Activated T-helper 1 cell treated with Interleukin-2 at 50 U/mL for 16 hours (primary cell): ENCODE data around the gene CCDC9.
A peak's percentile ranks its signal among the peaks of the same experiment; 100 is the strongest.
"Not testable (repeated sequence)": the region's sequence is repeated elsewhere in the genome, so short reads cannot be mapped to it uniquely, and the experiment has no call there.

Source experiments
- DNase-seq: peaks from one replicate; pipeline ENCODE4 v3.0.0-alpha.2; 2020; ENCODE audit warnings: low read depth

Gene CCDC9

GRCh38 chr19:47261946-47262793 is 5.8 kb downstream of the CCDC9 start:
- not testable (repeated sequence) for DNase-seq

- DNase-seq, result no peak
These were observed 8.3 kb downstream of the CCDC9 start for GRCh38 chr19:47264629-47265028.

- DNase-seq, result no peak
These were observed 10.1 kb downstream of the CCDC9 start for GRCh38 chr19:47266401-47266941.

GRCh38 chr19:47267350-47267759 is 11.0 kb downstream of the CCDC9 start:
- no peak for DNase-seq

GRCh38 chr19:47268028-47268427 is 11.7 kb downstream of the CCDC9 start:
- no peak for DNase-seq

- DNase-seq, result no peak
These were observed 13.3 kb downstream of the CCDC9 start for GRCh38 chr19:47269596-47269995.

GRCh38 chr19:47270408-47270807 is 14.1 kb downstream of the CCDC9 start:
- DNase-seq, result no peak

- DNase-seq, result no peak
These were observed 15.6 kb downstream of the CCDC9 start for GRCh38 chr19:47271949-47272348.

GRCh38 chr19:47272448-47273312 is 16.4 kb downstream of the CCDC9 start:
- DNase-seq, result no peak

GRCh38 chr19:47273313-47274070 is 17.2 kb downstream of the CCDC9 start:
- peak; percentile 82 for DNase-seq

GRCh38 chr19:47274071-47274890 is 18.0 kb downstream of the CCDC9 start, which contains the start of gene INAFM1:
INAFM1 (plus strand) TSS chr19:47274885; CDS start chr19:47274920, 35 bp downstream.
- peak; percentile 100 for DNase-seq

GRCh38 chr19:47274891-47275761 is 18.8 kb downstream of the CCDC9 start:
- DNase-seq, result no peak

- DNase-seq, result no peak
These were observed 19.6 kb downstream of the CCDC9 start for GRCh38 chr19:47275791-47276461.

- DNase-seq, result not testable (repeated sequence)
These were observed 20.2 kb downstream of the CCDC9 start for GRCh38 chr19:47276513-47276912.

GRCh38 chr19:47280183-47280797 is 24.0 kb downstream of the CCDC9 start:
- DNase-seq, result no peak

GRCh38 chr19:47283405-47284059 is 27.2 kb downstream of the CCDC9 start:
- no peak for DNase-seq

GRCh38 chr19:47284324-47284899 is 28.1 kb downstream of the CCDC9 start:
- no peak for DNase-seq

- DNase-seq, result peak; percentile 46
These were observed 39.7 kb downstream of the CCDC9 start for GRCh38 chr19:47296036-47296435.
